ACC112 (cell line): ENCODE results near the gene LRCH2.

Experiments used
- H2AFZ ChIP-seq: fragments of 200-600 bp; sonication (generic); one replicate; pipeline ENCODE4 v1.6.0; 2017; ENCODE audit warnings: antibody characterized with exemption, low read length; ENCODE audit not compliant: unreplicated experiment
- H3K27ac ChIP-seq: fragments of 200-600 bp; sonication (generic); 2 replicates; pipeline ENCODE4 v1.5.1; 2014; ENCODE audit warnings: low read depth, mild to moderate bottlenecking, antibody characterized with exemption, low read length, moderate library complexity
- H3K27me3 ChIP-seq: fragments of 200-600 bp; sonication (generic); 2 replicates; pipeline ENCODE4 v1.6.1; 2014; ENCODE audit warnings: mild to moderate bottlenecking, antibody characterized with exemption, low read length, moderate library complexity, mixed read lengths; ENCODE audit not compliant: insufficient read depth
- H3K36me3 ChIP-seq: fragments of 200-600 bp; sonication (generic); 2 replicates; pipeline ENCODE4 v1.6.1; 2016; ENCODE audit warnings: mild to moderate bottlenecking, antibody characterized with exemption, low read length, moderate library complexity, mixed read lengths; ENCODE audit not compliant: insufficient read depth
- H3K4me1 ChIP-seq: fragments of 200-600 bp; sonication (generic); one replicate; pipeline ENCODE4 v1.6.1; 2016; ENCODE audit warnings: low read length, mixed read lengths; ENCODE audit not compliant: insufficient read depth, unreplicated experiment, control insufficient read depth
- H3K4me3 ChIP-seq: fragments of 200-600 bp; sonication (generic); 2 replicates; pipeline ENCODE4 v1.5.1; 2014; ENCODE audit warnings: mild to moderate bottlenecking, low read depth, low read length
- H3K79me2 ChIP-seq: fragments of 200-600 bp; sonication (generic); one replicate; pipeline ENCODE4 v1.6.0; 2016; ENCODE audit warnings: low read length; ENCODE audit not compliant: control insufficient read depth, unreplicated experiment, insufficient read depth

LRCH2 gene, protein sequence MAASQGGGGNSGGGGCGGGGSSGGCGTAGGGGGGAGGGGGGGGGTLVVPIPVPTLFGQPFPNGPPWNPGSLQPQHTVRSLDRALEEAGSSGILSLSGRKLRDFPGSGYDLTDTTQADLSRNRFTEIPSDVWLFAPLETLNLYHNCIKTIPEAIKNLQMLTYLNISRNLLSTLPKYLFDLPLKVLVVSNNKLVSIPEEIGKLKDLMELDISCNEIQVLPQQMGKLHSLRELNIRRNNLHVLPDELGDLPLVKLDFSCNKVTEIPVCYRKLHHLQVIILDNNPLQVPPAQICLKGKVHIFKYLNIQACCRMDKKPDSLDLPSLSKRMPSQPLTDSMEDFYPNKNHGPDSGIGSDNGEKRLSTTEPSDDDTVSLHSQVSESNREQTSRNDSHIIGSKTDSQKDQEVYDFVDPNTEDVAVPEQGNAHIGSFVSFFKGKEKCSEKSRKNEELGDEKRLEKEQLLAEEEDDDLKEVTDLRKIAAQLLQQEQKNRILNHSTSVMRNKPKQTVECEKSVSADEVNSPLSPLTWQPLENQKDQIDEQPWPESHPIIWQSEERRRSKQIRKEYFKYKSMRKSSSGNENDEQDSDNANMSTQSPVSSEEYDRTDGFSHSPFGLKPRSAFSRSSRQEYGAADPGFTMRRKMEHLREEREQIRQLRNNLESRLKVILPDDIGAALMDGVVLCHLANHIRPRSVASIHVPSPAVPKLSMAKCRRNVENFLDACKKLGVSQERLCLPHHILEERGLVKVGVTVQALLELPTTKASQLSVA

GRCh38 chrX:115233497-115234455 is at the start of gene LRCH2:
TSS of gene LRCH2 (minus strand) at chrX:115234096. CDS start at chrX:115234041, 55 bp downstream.
- Histone ChIP-seq H3K79me2 (peaks cover 18% of the 10 kb centered on the region), H3K27ac (peak within 1 kb of the TSS; percentile 6; the same call in 1 of the 2 replicates), H3K4me1 (peaks cover 36% of the 10 kb centered on the region), H3K36me3 (no peaks in the 10 kb centered on the region), H2AFZ (peak within 1 kb of the TSS; percentile 65), H3K27me3 (no peaks in the 10 kb centered on the region), H3K4me3 (peak within 1 kb of the TSS; percentile 90)

- no peak overlapping the region for H2AFZ ChIP-seq
- no peak overlapping the region for H3K27ac ChIP-seq
- no peak overlapping the region for H3K4me3 ChIP-seq
- H3K27me3 ChIP-seq = no peaks in the 10 kb centered on the region
- H3K79me2 ChIP-seq = no peaks in the 10 kb centered on the region
- H3K36me3 ChIP-seq = no peaks in the 10 kb centered on the region
- no peaks in the 10 kb centered on the region for H3K4me1 ChIP-seq
Measured at GRCh38 chrX:115269051-115269683, 35.3 kb upstream of the LRCH2 start.

GRCh38 chrX:115268421-115268820 is 34.5 kb upstream of the LRCH2 start:
- Histone ChIP-seq H3K4me3 (no peak overlapping the region), H2AFZ (no peak overlapping the region), H3K27ac (no peak overlapping the region), H3K36me3 (no peaks in the 10 kb centered on the region), H3K79me2 (no peaks in the 10 kb centered on the region), H3K4me1 (no peaks in the 10 kb centered on the region), H3K27me3 (no peaks in the 10 kb centered on the region)

GRCh38 chrX:115266300-115266699 is 32.4 kb upstream of the LRCH2 start:
- Histone ChIP-seq H2AFZ (no peak overlapping the region), H3K4me1 (no peaks in the 10 kb centered on the region), H3K4me3 (no peak overlapping the region), H3K36me3 (no peaks in the 10 kb centered on the region), H3K27me3 (no peaks in the 10 kb centered on the region), H3K27ac (no peak overlapping the region), H3K79me2 (no peaks in the 10 kb centered on the region)

DNA sequence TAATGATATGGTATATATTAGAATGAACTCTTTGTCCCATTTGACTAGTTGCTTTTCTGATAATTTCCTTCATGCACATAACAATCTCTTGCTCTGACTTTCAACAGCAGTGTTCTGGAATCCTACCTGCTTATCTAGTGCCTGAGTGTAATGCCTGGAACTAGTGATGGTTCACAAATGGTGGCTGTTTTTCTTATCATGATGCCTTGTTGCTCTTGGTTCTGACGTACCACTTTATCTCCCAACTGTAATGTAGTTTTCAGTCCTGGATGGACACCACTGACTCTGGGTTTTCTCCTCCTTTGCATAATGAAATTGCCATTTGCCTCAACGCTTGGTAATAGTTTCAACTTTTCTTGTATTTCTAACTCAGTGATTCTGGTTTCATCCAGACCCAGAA is 30.1 kb upstream of the LRCH2 start:
- Histone ChIP-seq H2AFZ (no peak overlapping the region), H3K4me3 (no peak overlapping the region), H3K27ac (no peak overlapping the region), H3K36me3 (no peaks in the 10 kb centered on the region), H3K27me3 (no peaks in the 10 kb centered on the region), H3K79me2 (no peaks in the 10 kb centered on the region), H3K4me1 (no peaks in the 10 kb centered on the region)

DNA sequence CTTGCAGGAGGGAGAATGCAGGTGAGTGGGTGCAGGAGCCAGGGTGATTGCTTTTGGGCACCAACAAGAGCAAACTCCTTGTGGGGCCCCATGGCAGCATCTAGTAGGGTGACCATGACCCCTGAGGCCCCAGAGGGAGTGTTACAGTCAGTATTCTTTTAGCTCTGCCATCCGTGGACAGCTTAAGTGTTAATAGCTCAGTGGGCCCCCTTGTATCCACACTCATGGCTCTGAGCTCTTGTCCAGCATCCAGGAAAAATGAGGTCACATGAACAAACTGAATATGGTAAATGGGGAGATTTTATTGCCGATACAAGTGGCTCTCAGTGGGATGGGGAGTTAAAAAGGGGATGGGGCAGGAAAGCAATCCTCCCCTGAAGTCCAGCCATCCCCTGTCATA is 27.3 kb upstream of the LRCH2 start:
- no peak overlapping the region for H3K27ac ChIP-seq
- no peaks in the 10 kb centered on the region for H3K79me2 ChIP-seq
- H3K4me1 ChIP-seq = no peaks in the 10 kb centered on the region
- H3K4me3 ChIP-seq = no peak overlapping the region
- no peaks in the 10 kb centered on the region for H3K36me3 ChIP-seq
- no peaks in the 10 kb centered on the region for H3K27me3 ChIP-seq
- H2AFZ ChIP-seq = no peak overlapping the region

DNA sequence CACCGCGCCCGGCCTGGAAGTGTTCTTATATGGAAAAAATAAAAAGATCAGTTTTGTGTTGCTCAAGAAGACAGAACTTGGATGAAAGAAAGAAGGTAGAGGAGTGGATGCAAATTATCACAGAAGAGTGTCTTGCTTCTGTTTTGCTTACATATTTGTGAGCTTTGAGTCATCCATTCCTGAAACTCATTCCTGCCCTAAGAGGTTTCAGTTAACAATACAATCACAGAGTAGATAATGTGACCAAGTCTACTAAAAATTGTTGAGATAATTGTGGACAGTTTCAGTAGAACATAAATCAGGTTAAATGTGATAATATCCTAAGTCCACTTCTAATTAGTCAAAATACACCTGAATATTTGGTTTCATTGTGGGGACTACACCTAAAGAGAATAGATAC is 26.4 kb upstream of the LRCH2 start:
- Histone ChIP-seq H3K27me3 (no peaks in the 10 kb centered on the region), H3K4me1 (no peaks in the 10 kb centered on the region), H3K4me3 (no peak overlapping the region), H3K36me3 (no peaks in the 10 kb centered on the region), H3K27ac (no peak overlapping the region), H3K79me2 (no peaks in the 10 kb centered on the region), H2AFZ (no peak overlapping the region)

GRCh38 chrX:115259238-115259875 is 25.5 kb upstream of the LRCH2 start:
- Histone ChIP-seq H3K4me3 (no peak overlapping the region), H3K27me3 (no peaks in the 10 kb centered on the region), H3K79me2 (no peaks in the 10 kb centered on the region), H2AFZ (no peak overlapping the region), H3K36me3 (no peaks in the 10 kb centered on the region), H3K27ac (no peak overlapping the region), H3K4me1 (no peaks in the 10 kb centered on the region)

GRCh38 chrX:115257711-115258110 is 23.8 kb upstream of the LRCH2 start:
- Histone ChIP-seq H3K27me3 (no peaks in the 10 kb centered on the region), H3K36me3 (no peaks in the 10 kb centered on the region), H3K4me1 (no peaks in the 10 kb centered on the region), H3K27ac (no peak overlapping the region), H3K79me2 (no peaks in the 10 kb centered on the region), H2AFZ (no peak overlapping the region), H3K4me3 (no peak overlapping the region)
